KG1 (cell line): ENCODE measurements around the gene OR51V1.
"Not testable (repeated sequence)": the region's sequence is repeated elsewhere in the genome, so short reads cannot be mapped to it uniquely, and the experiment has no call there.

Source experiments
- DNase-seq: peaks from one replicate; lab custom pipeline; 2025; lab: John Stamatoyannopoulos, UW

OR51V1 gene

GRCh38 chr11:5200582-5200981 is at the start of gene OR51V1:
Gene OR51V1, minus strand, starts transcription at chr11:5200682. Its CDS starts 0 bp downstream, at chr11:5200682.
- no peak for DNase-seq

DNA sequence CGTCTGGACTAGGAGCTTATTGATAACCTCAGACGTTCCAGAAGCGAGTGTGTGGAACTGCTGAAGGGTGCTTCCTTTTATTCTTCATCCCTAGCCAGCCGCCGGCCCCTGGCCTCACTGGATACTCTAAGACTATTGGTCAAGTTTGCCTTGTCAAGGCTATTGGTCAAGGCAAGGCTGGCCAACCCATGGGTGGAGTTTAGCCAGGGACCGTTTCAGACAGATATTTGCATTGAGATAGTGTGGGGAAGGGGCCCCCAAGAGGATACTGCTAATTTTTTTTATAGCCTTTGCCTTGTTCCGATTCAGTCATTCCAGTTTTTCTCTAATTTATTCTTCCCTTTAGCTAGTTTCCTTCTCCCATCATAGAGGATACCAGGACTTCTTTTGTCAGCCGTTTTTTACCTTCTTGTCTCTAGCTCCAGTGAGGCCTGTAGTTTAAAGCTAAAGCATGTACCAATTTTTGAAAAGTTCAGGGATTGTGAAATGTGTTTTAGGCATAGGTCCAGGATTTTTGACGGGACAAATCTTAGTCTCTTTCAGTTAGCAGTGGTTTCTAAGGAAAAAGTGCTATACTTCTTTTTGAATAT is 49.4 kb upstream of the OR51V1 start, which contains the start of gene HBG1:
HBG1 (minus strand) TSS at position 51 of the 590 bp plus-strand sequence. CDS start 53 bp downstream, outside the sequence.
- DNase-seq: not testable (repeated sequence)

- DNase-seq: not testable (repeated sequence)
Observed at GRCh38 chr11:5248498-5248897, 48.0 kb upstream of the OR51V1 start.

DNA sequence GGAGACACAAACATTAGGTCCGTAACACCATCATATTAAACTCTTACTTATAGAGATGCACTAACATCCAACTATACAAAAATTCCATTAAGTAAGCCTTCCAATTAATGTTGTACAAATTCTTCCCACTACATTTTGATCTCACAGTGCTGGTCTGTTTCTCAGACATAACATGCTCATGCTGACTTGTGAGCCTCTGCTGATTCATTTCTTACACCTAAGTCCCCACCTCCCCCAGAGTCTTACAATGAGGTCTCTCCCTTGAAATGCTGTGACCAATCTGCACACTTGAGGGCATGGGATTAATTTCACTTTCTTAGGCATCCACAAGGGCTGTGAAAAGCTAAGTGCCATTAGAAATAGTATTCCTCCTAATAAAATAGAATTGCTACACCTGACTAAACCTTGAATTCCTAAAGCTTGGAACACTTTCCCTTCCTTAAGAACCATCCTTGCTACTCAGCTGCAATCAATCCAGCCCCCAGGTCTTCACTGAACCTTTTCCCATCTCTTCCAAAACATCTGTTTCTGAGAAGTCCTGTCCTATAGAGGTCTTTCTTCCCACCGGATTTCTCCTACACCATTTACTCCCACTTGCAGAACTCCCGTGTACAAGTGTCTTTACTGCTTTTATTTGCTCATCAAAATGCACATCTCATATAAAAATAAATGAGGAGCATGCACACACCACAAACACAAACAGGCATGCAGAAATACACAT is 47.1 kb upstream of the OR51V1 start:
- DNase-seq: no peak

DNA sequence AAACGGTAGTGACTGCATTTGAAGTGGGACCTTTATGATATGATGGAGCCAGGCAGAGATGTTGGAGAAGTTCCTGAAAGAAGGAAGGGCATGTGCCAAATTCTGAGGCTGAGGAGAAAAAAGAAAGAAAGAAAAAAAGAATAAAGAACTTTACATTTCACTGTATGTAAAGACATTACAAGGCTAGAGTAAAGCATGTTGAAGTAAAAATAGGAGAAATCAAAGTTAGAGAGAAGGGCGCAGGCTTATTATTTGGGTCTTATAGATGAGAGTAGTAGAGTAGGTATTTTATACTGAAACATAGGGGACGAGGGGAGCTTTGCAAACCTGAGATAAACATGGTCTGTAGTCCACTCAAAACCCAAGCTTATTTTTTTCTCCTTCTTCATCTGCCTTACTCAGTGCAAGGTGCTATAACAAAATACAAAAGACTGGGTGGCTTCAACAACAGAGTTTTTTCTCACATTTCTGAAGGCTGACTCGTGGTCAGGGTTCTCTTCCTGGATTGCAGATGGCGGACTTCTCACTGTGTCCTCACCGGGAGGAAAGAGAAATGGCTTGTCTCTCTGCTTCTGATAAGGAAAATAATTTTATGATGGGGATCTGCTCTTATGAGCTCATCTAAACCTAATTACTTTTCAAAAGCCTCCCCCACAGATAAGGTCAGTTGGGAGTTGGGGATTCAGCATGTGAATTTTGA is 46.4 kb upstream of the OR51V1 start:
- DNase-seq: no peak

DNA sequence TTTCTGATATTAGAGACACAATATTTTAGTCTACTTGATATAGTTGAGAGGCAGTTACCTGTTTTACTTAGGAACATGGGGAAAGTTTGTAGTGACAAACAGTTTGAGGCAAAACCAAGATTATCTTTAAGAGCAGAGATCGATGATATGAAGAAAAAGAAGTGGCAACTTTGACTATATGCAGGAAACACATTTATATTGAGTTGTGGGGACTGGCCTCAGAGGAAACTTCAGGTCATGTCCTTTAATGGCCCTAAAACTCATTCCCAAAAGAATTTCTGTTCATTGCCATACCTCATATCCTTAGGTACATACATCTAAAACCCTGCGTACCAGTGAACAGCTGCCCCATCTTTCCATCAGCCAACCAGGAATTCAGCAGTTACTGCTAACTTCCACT is 44.7 kb upstream of the OR51V1 start:
- DNase-seq: no peak

DNA sequence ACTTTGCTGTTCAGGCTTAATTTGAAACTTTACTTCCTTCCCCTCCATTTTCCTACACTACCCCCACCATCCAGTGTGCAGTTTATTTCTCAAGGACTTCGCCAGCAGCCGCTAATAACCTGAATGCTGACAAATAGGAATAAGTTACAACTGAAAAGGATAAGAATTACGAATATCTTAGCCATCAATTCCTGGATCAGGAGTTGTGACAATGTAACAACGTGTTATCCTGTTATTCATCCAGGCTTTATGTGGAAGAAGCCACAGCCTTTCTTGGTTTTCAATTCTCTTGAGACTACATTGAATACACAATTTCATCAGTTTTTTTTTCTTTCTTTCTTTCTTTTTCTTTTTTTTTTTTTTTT is 43.3 kb upstream of the OR51V1 start:
- no peak for DNase-seq

DNA sequence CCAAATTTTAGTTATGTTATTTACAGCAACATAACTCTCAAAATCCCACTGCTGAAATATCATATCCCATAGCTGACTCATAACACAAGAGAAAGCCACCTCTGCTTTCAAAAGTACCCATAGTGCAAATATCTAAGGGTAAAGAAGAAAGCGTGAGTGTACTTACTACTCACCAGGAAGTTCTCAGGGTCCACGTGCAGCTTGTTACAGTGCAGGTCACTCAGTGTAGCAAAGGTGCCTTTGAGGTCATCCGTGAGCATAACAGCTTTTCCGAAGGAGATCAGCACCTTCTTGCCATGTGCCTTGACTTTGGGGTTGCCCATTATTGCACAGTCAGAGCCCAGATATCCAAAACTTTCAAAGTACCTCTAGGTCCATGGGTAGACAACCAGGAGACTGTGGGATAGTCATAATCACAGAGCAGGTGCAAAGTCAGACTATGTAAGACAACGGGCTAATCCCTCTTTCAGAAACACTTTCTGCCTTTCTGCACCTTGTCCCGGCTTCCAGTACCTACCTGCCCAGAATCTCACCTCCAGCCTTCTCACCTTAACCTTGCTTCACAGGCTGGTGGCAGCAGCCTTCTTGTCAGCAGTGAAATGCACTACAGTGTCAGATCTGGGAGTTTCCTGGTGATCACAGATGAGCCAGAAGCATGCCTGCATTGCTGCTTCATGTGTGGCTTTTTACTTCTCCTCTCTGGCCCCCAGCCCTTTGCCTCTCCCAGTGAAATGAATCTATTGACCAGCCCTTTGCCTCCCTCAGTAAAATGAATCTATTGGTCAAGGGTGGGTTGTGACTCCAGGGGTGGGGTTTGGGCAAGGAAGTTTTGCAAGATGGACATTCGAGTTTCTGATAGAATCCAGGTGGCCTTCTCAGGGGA is 42.7 kb upstream of the OR51V1 start:
- no peak for DNase-seq

- no peak for DNase-seq
Observed at GRCh38 chr11:5242208-5242607, 41.7 kb upstream of the OR51V1 start.

GRCh38 chr11:5241458-5241857 is 41.0 kb upstream of the OR51V1 start:
- DNase-seq: no peak

DNA sequence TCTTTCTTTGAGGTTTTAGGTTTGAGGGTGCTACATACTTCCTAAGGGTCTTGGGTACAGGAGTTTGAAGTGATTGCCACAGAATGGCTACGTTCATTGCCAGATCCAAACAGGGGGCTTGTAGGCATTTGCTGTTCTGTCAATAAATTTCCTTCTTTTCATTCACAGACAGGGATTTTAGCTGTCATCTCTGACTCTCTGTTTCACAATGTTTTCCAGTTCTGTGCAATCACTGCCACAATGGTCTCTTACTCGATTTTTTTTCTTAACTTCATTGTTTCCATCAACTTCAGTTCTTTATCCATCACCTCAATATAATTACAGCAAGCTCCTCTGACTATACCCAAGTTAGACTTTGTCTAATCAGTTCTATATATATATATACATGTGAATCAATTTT is 40.0 kb upstream of the OR51V1 start:
- DNase-seq: no peak

GRCh38 chr11:5240056-5240455 is 39.6 kb upstream of the OR51V1 start:
- no peak for DNase-seq

GRCh38 chr11:5239046-5239445 is 38.6 kb upstream of the OR51V1 start:
- DNase-seq: no peak

GRCh38 chr11:5238486-5238885 is 38.0 kb upstream of the OR51V1 start:
- DNase-seq: no peak

DNA sequence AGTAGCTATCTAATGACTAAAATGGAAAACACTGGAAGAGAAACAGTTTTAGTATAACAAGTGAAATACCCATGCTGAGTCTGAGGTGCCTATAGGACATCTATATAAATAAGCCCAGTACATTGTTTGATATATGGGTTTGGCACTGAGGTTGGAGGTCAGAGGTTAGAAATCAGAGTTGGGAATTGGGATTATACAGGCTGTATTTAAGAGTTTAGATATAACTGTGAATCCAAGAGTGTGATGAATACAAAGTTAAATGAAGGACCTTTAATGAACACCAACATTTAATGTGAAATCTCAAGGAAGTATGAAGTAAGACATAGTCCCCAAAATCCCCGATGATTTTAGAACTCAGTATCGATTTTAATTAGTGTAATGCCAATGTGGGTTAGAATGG is 36.9 kb upstream of the OR51V1 start:
- DNase-seq: no peak

GRCh38 chr11:5235364-5236095 is 35.0 kb upstream of the OR51V1 start:
- no peak for DNase-seq

- DNase-seq: no peak
Observed at GRCh38 chr11:5234381-5234834, 33.9 kb upstream of the OR51V1 start, which contains the start of gene HBD. Gene HBD, minus strand, starts transcription at chr11:5234483. Its CDS starts 50 bp downstream, at chr11:5234433.

DNA sequence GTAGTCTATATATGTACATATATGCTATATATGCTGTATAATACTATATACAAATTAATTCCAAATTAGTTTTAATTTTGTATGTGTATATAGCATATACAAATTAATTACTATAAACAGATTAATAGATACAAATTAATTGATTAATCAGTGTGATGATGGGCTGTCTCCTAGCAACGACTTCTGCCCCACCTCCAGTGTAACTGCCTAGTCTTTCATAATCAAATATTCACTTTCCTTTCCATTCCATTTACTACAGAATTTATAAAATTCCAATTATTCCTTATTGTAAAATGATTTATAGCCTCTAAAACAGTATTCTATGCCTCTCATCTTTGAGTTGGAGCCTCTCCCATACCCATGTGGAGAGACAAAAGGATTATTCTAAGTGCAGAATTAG is 32.8 kb upstream of the OR51V1 start:
- DNase-seq: no peak

DNA sequence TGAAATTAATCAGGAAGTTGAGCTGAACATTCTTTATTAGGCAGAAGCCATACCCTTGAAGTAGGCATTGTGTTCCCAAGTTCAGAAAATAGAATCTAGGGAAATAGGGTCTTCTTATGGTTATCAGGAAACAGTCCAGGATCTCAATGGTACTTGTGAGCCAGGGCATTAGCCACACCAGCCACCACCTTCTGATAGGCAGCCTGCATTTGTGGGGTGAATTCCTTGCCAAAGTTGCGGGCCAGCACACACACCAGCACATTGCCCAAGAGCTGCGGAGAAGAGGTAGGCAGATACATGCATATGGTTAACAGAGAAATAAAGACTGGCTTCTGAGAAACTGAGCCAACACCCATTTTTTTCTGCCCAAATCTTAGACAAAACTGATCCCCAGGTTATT is 32.3 kb upstream of the OR51V1 start:
- no peak for DNase-seq

DNA sequence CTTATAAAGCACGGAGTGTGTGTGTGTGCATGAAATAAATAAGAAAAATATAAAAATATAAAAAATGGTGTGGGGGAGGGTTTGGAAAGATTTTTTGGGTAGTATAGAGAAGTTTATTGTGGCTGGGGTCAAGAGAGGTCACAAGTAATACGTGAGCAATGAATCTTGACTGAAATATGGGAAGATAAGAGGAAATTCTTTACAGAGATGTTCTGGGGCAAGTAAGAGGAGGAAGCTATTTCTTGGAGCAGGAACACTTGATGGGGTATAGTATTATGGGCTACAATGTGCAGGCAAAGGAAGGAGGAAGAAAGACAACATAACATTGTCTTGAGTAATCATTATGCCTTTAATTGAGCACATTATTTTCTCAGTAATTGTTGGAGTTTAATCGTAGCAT is 31.7 kb upstream of the OR51V1 start:
- DNase-seq: no peak

DNA sequence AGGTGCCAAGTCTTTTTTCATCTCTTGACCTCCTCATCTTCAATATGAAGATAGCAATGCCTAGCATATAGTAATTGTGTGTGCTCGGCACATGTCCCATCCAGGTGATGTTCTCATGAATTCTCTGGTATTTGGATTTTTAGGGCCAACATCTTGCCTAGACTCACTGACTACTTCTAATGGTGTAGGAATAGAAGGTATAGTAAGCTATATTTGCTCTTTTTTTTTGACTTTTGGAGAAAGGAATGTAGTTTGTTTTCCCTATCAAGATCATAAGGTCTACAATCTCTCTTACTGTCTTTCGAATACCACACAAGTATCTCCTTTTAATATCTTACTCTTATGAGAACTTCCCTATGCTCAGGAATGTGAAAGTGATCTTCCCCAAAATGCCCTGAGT is 30.6 kb upstream of the OR51V1 start:
- DNase-seq: no peak
